Fibroblast of pulmonary artery (primary cell): Measurements from ENCODE around the gene PTPRG.

Experiments
- DNase-seq: peaks from one replicate; pipeline ENCODE4 v3.0.0-alpha.2; 2010; ENCODE audit warnings: low read depth
- H3K4me3 ChIP-seq: replicated peaks from 2 replicates; pipeline ENCODE4 v1.5.1; 2011; ENCODE audit warnings: low read depth, mild to moderate bottlenecking, control low read depth, low read length, moderate library complexity
- TF ChIP-seq, protein P1 (sequence below): IDR thresholded peaks from 2 replicates; pipeline ENCODE4 v1.5.1; 2011; ENCODE audit warnings: mild to moderate bottlenecking, control low read depth, low read length, inconsistent platforms; ENCODE audit errors: missing control alignments

PTPRG gene

GRCh38 chr3:62090519-62090918, 529.1 kb downstream of the PTPRG start:
- H3K4me3 ChIP-seq: no peak overlapping the region
- no peak for DNase-seq
- TF ChIP-seq, protein P1, sequence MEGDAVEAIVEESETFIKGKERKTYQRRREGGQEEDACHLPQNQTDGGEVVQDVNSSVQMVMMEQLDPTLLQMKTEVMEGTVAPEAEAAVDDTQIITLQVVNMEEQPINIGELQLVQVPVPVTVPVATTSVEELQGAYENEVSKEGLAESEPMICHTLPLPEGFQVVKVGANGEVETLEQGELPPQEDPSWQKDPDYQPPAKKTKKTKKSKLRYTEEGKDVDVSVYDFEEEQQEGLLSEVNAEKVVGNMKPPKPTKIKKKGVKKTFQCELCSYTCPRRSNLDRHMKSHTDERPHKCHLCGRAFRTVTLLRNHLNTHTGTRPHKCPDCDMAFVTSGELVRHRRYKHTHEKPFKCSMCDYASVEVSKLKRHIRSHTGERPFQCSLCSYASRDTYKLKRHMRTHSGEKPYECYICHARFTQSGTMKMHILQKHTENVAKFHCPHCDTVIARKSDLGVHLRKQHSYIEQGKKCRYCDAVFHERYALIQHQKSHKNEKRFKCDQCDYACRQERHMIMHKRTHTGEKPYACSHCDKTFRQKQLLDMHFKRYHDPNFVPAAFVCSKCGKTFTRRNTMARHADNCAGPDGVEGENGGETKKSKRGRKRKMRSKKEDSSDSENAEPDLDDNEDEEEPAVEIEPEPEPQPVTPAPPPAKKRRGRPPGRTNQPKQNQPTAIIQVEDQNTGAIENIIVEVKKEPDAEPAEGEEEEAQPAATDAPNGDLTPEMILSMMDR: no peak

DNA sequence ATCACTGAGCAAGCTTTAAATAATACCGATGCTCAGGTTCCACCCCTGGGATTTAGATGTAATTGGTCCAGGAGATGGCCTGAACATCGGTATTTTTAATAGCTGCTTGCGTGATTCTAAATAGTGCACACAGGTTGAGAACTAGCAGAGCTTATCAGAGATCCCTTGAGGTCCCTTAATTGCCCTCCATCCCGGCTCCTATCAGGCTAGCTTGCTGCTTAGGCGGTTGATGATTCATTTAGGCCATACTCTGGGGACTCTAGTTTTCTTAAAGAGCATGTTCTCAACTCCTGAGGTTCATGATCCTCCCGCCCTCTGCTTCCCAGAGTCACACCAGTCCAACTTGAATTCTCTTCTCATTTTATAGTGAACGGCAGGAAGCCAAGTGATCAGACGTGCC, 531.7 kb downstream of the PTPRG start:
- H3K4me3 ChIP-seq: no peak overlapping the region
- no peak for DNase-seq
- TF ChIP-seq, protein P1: no peak

- no peak overlapping the region for H3K4me3 ChIP-seq
- DNase-seq: no peak
- TF ChIP-seq, protein P1: no peak
Measured at GRCh38 chr3:62094461-62094860, 533.1 kb downstream of the PTPRG start.

DNA sequence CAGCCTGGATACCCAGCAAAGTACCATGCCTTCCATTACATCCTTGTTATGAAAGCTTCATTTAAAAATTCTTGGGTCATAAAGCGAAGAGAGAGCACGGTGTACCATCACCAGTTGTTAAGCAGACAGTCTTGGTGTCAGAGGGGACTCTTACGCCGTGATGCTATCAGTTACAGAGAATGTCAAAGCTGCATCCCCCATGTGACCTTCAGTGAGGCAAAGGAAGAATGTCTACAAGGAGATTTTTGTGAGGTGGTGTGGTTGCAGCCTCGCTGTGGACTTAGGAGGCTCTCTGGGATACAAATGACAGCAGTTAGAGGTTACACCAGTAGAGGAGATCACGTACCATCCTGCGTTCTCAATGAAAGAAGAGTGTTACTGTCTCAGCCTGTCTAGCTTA, 533.7 kb downstream of the PTPRG start:
- TF ChIP-seq, protein P1: no peak
- no peak for DNase-seq
- no peak overlapping the region for H3K4me3 ChIP-seq

GRCh38 chr3:62095756-62096155, 534.4 kb downstream of the PTPRG start:
- DNase-seq: no peak
- H3K4me3 ChIP-seq: no peak overlapping the region
- TF ChIP-seq, protein P1: no peak

DNA sequence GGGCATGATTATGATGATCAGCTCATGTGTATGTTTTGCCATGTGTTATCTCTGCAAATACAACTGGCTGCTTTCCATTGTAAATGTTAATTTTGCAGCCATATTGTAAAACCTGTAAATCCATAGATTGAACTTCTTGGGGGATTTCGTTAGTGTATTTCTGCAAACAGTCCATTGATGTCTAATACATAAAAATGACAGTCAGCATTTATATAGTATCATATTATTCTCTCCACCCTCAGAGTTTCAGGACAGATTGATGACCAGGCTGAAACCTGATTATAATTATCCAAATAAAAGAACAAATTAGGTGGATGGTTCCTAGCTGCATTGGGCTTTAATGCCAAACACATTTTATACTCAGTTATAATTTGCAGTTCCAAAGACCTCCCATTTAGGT, 535.1 kb downstream of the PTPRG start:
- no peak for DNase-seq
- no peak overlapping the region for H3K4me3 ChIP-seq
- TF ChIP-seq, protein P1: no peak

- TF ChIP-seq, protein P1: no peak
- no peak overlapping the region for H3K4me3 ChIP-seq
- DNase-seq: no peak
Measured at GRCh38 chr3:62097121-62097520, 535.8 kb downstream of the PTPRG start.
